Stimulated activated memory B cell treated with anti-CD40 and anti-IgM and Interleukin-4, amounts not matched to agents 10 μg/mL and 1 μg/mL and 100 μg/mL, for 72 hours (primary cell): Measurements from ENCODE around the gene THSD7B.
"Not testable (repeated sequence)": the region's sequence is repeated elsewhere in the genome, so short reads cannot be mapped to it uniquely, and the experiment has no call there.

ENCODE experiments used
- ATAC-seq: fragments of 150-1000 bp; cut with Tn5 transposase; 2 replicates; pipeline ENCODE4 v1.10.0; 2021
- H3K27ac Mint-ChIP-seq: one replicate; pipeline ENCODE4 v1.8.0; 2022; ENCODE audit warnings: mild to moderate bottlenecking, mixed read lengths
- H3K27me3 Mint-ChIP-seq: one replicate; pipeline ENCODE4 v1.8.0; 2022; ENCODE audit warnings: mixed read lengths
- H3K36me3 Mint-ChIP-seq: one replicate; pipeline ENCODE4 v1.8.0; 2022; ENCODE audit warnings: mixed read lengths
- H3K4me1 Mint-ChIP-seq: one replicate; pipeline ENCODE4 v1.8.0; 2022; ENCODE audit warnings: mixed read lengths
- H3K4me3 Mint-ChIP-seq: one replicate; pipeline ENCODE4 v1.8.0; 2022; ENCODE audit warnings: mild to moderate bottlenecking, moderate library complexity, mixed read lengths
- H3K9me3 Mint-ChIP-seq: one replicate; pipeline ENCODE4 v1.8.0; 2022; ENCODE audit warnings: mixed read lengths

THSD7B gene

DNA sequence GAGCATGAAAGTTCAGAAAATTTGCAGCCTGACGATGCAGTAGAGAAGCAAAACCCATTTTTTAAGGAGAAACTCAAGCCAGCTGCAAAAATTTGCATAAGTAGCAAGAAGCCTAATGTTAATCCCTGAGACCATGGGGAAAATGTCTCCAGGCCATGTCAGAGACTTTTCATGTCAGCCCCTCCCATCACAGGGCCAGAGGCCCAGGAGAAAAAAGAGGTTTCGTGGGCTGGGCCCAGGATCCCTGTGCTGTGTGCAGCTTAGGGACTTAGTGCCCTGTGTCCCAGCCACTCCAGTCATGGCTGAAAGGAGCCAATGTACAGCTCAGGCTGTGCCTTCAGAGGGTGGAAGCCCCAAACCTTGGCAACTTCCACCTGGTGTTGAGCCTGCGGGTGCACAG, 533.0 kb downstream of the THSD7B start:
- Mint-ChIP-seq H3K27me3 (no peaks in the 10 kb centered on the region), H3K36me3 (no peaks in the 10 kb centered on the region), H3K27ac (no peak overlapping the region), H3K9me3 (peaks cover 1% of the 10 kb centered on the region), H3K4me1 (no peaks in the 10 kb centered on the region), H3K4me3 (no peak overlapping the region)
- ATAC-seq: no peak

DNA sequence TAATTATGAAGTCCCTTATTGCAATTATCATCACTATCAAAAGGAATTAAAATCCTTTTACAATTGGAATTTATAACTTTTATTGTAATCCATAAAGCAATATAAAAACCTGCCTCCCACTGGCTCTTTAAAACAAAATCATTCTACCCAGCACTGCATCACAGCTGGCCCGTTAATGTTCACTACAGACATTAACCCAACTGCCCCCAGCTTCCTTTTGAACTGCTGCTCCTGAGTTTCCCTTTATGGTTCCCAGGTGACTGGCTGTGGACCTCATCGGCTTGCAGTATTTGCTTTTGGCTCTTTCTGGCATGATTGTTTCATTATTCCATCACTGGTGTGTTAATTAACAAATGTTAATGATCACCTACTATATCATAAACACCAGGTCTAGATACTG, 535.6 kb downstream of the THSD7B start:
- H3K27ac Mint-ChIP-seq: no peak overlapping the region
- H3K4me3 Mint-ChIP-seq: no peak overlapping the region

DNA sequence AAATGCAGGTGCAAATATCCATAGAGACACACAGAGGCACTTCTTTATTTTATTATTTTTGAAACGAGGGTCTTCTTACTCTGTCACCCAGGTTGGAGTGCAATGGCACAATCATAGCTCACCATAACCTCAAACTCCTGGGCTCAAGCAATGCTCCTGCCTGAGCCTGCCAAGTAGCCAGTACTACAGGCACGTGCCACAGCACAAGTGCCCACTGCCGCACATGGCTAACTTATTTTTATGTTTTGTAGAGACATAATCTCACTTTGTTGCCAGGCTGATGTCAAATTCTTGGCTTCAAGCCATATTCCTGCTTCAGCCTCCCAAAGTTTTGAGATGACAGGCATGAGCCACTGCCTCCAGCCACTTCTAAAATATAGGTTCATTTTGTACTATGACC, 537.6 kb downstream of the THSD7B start:
- H3K27me3 Mint-ChIP-seq: no peaks in the 10 kb centered on the region
- H3K27ac Mint-ChIP-seq: no peak overlapping the region
- H3K4me3 Mint-ChIP-seq: no peak overlapping the region
- H3K4me1 Mint-ChIP-seq: no peaks in the 10 kb centered on the region
- H3K36me3 Mint-ChIP-seq: no peaks in the 10 kb centered on the region
- ATAC-seq: no peak
- no peaks in the 10 kb centered on the region for H3K9me3 Mint-ChIP-seq

More for the DNA sequence above, 535.6 kb downstream of the THSD7B start:
- no peaks in the 10 kb centered on the region for H3K27me3 Mint-ChIP-seq
- no peak for ATAC-seq
- no peaks in the 10 kb centered on the region for H3K9me3 Mint-ChIP-seq
- no peaks in the 10 kb centered on the region for H3K4me1 Mint-ChIP-seq
- H3K36me3 Mint-ChIP-seq: no peaks in the 10 kb centered on the region

DNA sequence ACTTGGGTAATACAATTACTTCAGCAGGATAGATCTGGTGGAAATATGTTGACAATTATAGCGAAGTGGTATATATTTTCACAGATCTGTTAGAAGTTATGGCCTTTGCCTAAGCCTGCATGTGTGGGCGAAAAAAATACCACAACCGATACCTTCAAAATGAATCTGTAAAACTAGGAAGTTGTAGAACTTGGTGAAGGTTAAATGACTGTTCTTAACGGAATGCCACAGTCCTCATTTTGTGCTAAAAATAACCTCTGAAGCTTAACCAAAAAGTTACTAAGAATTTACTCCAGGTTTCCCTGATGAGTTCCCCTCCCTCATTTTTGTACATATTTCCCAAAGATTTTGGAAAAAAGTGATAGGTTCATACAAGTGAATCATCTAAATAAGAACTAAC, 550.7 kb downstream of the THSD7B start:
- Mint-ChIP-seq H3K4me1 (no peaks in the 10 kb centered on the region), H3K27me3 (no peaks in the 10 kb centered on the region), H3K27ac (no peak overlapping the region), H3K36me3 (no peaks in the 10 kb centered on the region), H3K9me3 (peaks cover 3% of the 10 kb centered on the region), H3K4me3 (no peak overlapping the region)
- no peak for ATAC-seq

DNA sequence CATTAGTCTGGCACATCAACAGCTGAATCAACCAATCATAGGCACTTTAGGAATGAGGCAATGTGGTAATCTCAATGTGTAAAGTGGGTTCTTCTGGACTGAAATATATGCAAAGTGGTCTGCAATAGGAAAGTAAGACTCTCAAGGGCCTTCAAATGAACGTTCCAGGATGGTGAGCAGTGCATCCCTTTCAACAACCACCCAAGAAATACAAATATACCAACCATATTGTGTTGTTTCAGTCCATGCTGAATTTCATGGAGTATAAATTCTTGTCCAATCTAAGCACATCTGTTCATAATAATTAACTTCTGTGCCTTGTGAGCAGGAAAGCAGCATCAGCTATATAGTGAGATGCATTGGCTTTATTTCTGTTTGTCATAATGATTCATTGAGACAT, 556.2 kb downstream of the THSD7B start:
- Mint-ChIP-seq H3K4me1 (no peaks in the 10 kb centered on the region), H3K27me3 (no peaks in the 10 kb centered on the region), H3K36me3 (no peaks in the 10 kb centered on the region), H3K27ac (no peak overlapping the region), H3K9me3 (no peaks in the 10 kb centered on the region), H3K4me3 (no peak overlapping the region)
- ATAC-seq: no peak

DNA sequence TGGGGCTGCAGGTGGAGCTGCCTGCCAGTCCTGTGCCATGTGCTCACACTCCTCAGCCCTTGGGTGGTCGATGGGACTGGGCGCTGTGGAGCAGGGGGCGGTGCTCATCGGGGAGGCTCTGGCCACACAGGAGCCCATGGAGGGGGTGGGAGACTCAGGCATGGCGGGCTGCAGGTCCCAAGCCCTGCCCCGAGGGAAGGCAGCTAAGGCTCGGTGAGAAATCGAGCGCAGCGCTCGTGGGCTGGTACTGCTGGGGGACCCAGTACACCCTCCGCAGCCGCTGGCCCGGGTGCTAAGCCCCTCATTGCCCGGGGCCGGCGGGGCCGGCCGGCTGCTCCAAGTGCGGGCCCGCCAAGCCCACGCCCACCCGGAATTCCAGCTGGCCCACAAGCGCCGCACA, 566.2 kb downstream of the THSD7B start:
- not testable (repeated sequence) for ATAC-seq, H3K9me3 Mint-ChIP-seq, H3K36me3 Mint-ChIP-seq, H3K4me1 Mint-ChIP-seq, H3K27ac Mint-ChIP-seq, H3K27me3 Mint-ChIP-seq, H3K4me3 Mint-ChIP-seq

DNA sequence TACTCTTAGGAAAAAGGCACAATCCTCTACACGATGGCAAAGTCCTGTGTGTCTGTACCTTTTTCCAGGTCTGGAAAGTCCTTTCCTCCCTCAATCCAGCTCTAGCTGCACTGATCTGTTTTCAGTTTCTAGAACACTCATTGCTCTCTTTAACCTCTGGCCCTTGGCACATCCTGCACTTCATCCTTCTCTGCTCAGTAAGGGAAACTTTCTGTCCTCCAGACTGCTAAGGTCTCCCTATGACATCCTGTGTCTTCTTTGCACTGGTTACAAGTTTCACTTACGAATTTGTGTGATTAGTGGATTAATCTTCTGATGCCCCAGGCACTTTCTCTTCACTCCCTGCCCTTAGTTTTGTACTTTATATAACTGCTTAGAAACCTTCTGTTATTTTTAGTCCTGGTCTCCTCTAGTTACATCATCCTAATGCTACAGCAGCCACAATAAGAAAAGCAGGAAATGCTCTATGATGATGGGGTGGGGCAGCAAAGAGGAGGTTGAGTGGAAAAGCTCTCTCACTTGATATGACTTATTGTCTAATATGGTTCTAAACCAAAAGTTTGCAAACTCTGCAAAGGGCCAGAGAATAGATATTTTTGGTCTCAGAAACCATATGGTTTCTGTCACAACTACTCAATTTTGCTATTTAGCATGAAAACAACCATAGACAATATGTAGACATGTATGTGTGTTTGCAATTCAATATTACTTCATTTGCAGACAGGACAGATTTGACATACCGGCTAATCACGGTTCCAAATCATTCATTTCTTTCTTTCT, 568.2 kb downstream of the THSD7B start:
- Mint-ChIP-seq H3K9me3 (no peaks in the 10 kb centered on the region), H3K36me3 (no peaks in the 10 kb centered on the region), H3K27me3 (no peaks in the 10 kb centered on the region), H3K4me1 (no peaks in the 10 kb centered on the region), H3K4me3 (no peak overlapping the region), H3K27ac (no peak overlapping the region)
- ATAC-seq: no peak

DNA sequence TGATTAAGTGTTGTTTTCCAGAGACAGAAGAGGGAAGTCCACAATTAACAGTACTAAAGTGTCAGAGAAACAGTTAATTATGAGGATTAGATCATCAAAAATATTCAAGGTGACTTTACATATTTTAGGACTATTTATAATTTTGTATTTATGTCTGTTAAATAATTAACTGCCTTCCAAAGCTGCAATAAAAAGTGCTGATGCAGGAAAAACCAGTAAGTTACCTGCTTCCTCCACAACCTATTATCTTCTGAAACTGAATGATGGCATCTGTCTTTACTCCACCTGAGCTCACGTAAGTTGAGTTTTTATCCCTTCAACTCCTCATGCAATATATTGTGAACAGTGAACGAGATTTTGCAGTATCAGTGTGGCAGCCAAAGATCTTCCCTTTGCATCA, 570.7 kb downstream of the THSD7B start:
- ATAC-seq: no peak
- H3K9me3 Mint-ChIP-seq: no peaks in the 10 kb centered on the region
- no peaks in the 10 kb centered on the region for H3K27me3 Mint-ChIP-seq
- no peak overlapping the region for H3K27ac Mint-ChIP-seq
- H3K4me1 Mint-ChIP-seq: no peaks in the 10 kb centered on the region
- no peak overlapping the region for H3K4me3 Mint-ChIP-seq
- no peaks in the 10 kb centered on the region for H3K36me3 Mint-ChIP-seq

DNA sequence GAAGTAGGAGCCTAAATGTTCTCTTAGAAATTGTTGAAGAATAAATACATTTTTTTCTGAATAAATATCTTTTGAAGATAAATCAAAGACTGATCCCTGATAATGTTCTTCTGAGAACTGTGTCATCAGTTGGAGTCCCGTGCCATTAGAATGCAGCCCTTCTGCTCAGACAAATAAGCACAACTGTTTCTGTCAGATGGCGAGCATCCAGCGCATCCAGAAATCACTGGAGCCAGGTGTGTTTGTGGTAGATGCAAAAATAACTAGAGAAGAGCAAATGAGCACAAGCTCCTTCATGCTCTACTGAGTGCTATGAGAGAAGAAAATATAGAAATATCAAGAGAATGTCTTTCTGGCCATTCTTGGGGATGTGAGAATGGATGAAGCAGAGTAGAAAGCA, 573.7 kb downstream of the THSD7B start:
- Mint-ChIP-seq H3K9me3 (no peaks in the 10 kb centered on the region), H3K36me3 (no peaks in the 10 kb centered on the region)

DNA sequence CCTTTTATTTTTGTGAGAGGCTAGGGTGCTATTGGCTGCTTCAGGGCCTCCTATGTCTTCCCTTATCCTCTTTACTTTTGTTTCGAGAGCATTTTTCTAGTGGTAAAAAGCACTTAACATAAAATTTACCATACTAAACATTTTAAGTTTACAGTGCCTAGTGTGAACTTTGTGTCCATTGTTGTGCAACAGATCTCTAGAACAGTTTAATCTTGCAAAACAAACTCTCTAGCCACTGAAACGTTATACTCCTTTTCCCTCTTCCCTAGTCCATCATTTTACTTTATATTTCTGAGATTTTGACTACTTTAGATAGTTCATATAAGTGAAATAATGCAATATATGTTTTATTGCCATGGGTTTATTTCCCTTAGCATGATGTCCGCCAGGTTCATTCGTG, 580.6 kb downstream of the THSD7B start:
- H3K27ac Mint-ChIP-seq: no peak overlapping the region
- H3K9me3 Mint-ChIP-seq: peaks cover 6% of the 10 kb centered on the region
- H3K4me3 Mint-ChIP-seq: no peak overlapping the region
- no peaks in the 10 kb centered on the region for H3K36me3 Mint-ChIP-seq
- H3K27me3 Mint-ChIP-seq: no peaks in the 10 kb centered on the region
- no peak for ATAC-seq
- no peaks in the 10 kb centered on the region for H3K4me1 Mint-ChIP-seq

More for the DNA sequence above, 573.7 kb downstream of the THSD7B start:
- Mint-ChIP-seq H3K27me3 (no peaks in the 10 kb centered on the region), H3K4me3 (no peak overlapping the region), H3K27ac (no peak overlapping the region), H3K4me1 (no peaks in the 10 kb centered on the region)
- no peak for ATAC-seq

DNA sequence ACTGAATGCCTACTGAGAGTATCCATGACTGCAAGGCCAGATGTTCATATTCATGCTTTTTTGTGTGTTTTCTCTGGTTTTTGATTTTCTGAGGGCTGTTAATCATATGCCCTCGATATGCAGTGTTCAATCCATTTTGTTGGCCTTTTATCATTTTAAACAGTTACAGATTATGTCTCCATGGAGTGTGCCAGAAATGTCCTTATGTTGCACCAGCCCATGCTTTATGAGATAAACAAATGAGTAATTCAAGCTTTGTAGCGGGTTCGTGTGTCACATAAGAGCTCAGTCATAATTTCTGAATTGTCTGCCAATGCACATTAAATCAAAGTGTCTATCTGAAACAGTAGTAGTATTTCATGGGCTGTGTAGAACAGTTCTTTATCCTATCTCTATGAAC, 583.0 kb downstream of the THSD7B start:
- H3K4me1 Mint-ChIP-seq: no peaks in the 10 kb centered on the region
- peaks cover 6% of the 10 kb centered on the region for H3K9me3 Mint-ChIP-seq
- no peak overlapping the region for H3K27ac Mint-ChIP-seq
- H3K36me3 Mint-ChIP-seq: no peaks in the 10 kb centered on the region
- H3K27me3 Mint-ChIP-seq: no peaks in the 10 kb centered on the region
- H3K4me3 Mint-ChIP-seq: no peak overlapping the region
- ATAC-seq: no peak

DNA sequence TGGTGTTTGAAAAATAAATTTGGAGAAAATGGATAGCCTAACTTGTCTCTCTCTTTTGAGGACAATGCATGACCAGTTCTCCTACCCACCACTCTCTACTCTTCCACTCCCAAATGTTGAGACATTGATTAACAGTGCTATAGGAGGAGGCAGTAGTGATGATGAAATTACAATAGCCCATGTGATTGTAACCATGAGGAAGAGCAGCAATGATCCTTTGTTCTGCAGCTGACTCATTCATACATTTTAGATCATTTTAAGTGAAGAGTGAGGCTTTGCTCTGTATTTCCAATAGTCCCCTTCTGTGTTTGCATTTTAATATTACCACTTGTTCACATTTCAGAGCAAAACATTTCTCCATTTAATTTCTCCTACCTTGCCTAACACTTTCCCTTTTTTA, 592.3 kb downstream of the THSD7B start:
- H3K4me3 Mint-ChIP-seq: no peak overlapping the region
- no peaks in the 10 kb centered on the region for H3K36me3 Mint-ChIP-seq
- ATAC-seq: no peak
- no peaks in the 10 kb centered on the region for H3K4me1 Mint-ChIP-seq
- H3K27me3 Mint-ChIP-seq: no peaks in the 10 kb centered on the region
- peaks cover 10% of the 10 kb centered on the region for H3K9me3 Mint-ChIP-seq
- H3K27ac Mint-ChIP-seq: no peak overlapping the region

DNA sequence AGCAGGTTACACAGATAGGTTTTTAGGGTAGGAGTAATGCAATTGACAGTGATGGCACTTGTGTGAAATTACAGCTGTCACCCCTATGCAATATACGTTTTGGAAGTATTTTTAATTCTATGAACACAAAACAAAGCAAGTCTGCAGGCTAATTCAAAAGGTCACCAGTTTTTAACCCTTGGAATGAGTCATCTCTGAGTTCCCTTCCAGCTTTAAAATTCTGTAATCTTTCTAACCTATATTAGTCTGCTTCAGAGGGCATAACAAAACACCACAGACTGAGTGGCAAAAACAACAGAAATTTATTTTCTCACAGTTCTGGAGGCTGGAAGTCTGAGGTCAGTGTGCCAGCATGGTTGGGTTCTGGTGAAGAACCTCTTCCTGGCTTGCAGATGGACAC, 602.0 kb downstream of the THSD7B start:
- Mint-ChIP-seq H3K4me1 (no peaks in the 10 kb centered on the region), H3K27ac (no peak overlapping the region), H3K27me3 (no peaks in the 10 kb centered on the region), H3K9me3 (peaks cover 5% of the 10 kb centered on the region), H3K4me3 (no peak overlapping the region), H3K36me3 (no peaks in the 10 kb centered on the region)
- no peak for ATAC-seq

DNA sequence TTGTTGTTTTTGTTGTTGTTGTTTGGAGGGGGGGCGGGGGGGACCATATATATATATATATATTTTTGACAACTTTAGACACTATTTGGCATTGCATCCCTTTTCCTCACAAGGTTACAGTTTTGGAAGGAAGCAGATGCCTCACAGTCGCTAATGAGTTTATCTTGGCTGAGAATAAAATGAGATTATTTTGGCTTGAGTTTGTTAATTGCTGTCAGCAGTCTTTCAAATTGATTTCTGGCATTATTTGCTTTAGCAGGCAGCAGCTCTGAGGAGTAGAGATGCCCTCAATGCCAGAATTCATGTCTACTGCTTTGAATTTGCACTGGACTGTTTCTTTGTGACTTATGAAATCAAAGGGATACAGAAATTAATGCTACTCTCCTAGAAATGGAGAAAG, 603.8 kb downstream of the THSD7B start:
- Mint-ChIP-seq H3K27me3 (no peaks in the 10 kb centered on the region), H3K4me1 (no peaks in the 10 kb centered on the region), H3K4me3 (no peak overlapping the region), H3K36me3 (no peaks in the 10 kb centered on the region), H3K27ac (no peak overlapping the region), H3K9me3 (no peaks in the 10 kb centered on the region)
- no peak for ATAC-seq

DNA sequence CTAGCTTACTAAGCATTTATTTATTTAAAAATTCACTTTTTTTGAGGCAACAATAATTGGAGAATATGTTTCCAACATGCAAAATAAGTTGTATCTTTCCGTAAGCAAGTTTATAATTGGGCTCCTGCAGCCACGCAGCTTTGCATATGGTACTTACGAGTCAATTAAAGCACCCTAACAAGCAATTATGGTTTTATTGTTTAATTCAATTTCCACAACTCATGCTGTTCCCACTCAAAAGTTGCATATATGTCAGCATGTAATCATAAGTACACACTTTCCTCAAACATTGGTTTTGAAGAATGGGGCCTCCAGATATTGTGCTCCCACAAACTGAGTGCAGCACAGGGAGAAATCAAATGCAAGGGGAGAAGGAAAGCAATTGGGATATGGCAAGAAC, 613.8 kb downstream of the THSD7B start:
- Mint-ChIP-seq H3K9me3 (peaks cover 1% of the 10 kb centered on the region), H3K27me3 (no peaks in the 10 kb centered on the region), H3K4me1 (no peaks in the 10 kb centered on the region), H3K4me3 (no peak overlapping the region), H3K36me3 (no peaks in the 10 kb centered on the region), H3K27ac (no peak overlapping the region)
- no peak for ATAC-seq

DNA sequence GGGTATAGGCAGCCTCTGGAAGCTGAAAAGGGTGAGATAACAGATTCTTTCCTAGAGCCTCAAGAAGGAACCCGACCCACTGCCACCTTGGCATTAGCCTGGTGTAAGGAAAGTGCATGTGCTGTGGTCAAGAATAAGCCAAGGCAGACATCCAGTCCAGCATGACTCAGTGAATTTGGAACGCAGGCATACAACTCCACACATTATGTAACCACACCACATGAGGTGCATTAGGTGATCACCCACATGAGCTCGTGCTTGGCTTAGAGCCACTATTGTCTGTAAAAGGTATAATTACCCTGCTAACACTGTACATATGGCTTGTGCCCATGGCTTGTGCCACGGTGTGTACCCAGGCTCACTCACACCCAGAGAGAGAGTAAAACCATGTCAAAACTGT, 615.3 kb downstream of the THSD7B start:
- Mint-ChIP-seq H3K4me3 (no peak overlapping the region), H3K36me3 (no peaks in the 10 kb centered on the region), H3K27ac (no peak overlapping the region), H3K27me3 (no peaks in the 10 kb centered on the region), H3K9me3 (peaks cover 4% of the 10 kb centered on the region), H3K4me1 (no peaks in the 10 kb centered on the region)
- no peak for ATAC-seq

DNA sequence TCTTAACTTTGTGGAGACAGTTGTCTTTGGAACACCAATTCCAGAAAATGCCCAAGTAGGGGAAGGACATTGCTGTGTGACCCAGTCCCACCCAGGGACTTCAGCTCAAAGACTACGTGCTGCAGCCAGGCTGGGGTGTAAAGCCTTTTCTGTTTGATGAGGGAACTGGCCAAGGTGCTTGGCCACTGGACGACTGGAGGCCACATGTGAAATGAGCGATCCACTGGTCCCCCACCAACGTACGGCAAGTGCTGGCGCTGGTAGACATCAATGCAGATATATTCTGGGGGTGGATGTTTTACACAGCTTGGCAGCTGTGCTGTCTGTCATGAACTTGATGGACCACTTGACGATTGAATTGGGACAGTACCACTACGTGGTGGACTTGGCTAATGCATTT, 616.4 kb downstream of the THSD7B start:
- Mint-ChIP-seq H3K9me3 (peaks cover 4% of the 10 kb centered on the region), H3K4me1 (no peaks in the 10 kb centered on the region), H3K36me3 (no peaks in the 10 kb centered on the region), H3K4me3 (no peak overlapping the region), H3K27me3 (no peaks in the 10 kb centered on the region), H3K27ac (no peak overlapping the region)
- no peak for ATAC-seq
